Measurements from ENCODE around the gene OXT.

Gene OXT

GRCh38 chr20:3109350-3110302, 38.2 kb downstream of the OXT start:
- no peak for DNase-seq (ENCODE audit: low spot score)

GRCh38 chr20:3111507-3111906, 40.1 kb downstream of the OXT start:
- DNase-seq (ENCODE audit: low spot score) = no peak

- no peak for DNase-seq (ENCODE audit: low spot score)
Measured at GRCh38 chr20:3111995-3112394, 40.6 kb downstream of the OXT start.

DNA sequence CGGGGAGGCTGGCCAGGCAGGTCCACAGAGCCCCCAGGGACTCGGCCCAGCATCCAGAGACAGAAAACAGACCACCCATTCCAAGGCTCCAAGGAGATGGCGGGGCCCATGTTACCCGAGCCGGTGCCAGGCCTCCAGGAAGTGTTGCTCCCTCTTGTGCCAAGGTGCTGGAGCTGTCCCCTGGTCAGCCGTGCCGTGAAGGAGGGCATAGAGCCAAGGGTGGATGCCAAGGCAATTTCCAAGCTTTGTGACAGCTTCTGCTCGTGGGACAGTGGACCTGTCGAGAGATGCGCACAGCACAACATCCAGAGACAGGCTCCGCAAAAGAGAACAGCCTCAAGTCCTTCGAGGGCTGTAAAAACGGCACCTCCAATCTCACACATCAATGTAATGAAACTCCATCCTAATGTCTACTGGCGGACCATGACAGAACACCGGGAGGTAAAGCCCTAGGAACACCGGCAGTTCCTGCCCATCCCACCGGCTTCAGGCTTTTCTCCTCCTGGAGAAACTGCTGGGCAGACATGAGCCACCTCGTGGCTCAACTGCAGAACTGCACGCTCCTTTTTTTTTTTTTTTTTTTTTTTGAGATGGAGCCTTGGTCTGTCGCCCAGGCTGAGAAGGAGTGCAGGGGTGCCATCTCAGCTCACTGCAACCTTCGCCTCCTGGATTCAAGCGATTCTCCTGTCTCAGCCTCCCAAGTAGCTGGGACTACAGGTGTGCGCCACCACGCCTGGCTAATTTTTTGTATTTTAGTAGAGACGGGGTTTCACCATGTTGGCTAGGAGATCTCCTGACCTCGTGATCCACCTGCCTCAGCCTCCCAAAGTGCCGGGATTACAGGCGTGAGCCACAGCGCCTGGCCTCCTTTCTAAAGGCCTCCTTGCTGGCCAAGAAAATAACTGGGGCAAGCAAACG, 44.0 kb downstream of the OXT start:
- peak; percentile 57 for DNase-seq (ENCODE audit: low spot score)

DNA sequence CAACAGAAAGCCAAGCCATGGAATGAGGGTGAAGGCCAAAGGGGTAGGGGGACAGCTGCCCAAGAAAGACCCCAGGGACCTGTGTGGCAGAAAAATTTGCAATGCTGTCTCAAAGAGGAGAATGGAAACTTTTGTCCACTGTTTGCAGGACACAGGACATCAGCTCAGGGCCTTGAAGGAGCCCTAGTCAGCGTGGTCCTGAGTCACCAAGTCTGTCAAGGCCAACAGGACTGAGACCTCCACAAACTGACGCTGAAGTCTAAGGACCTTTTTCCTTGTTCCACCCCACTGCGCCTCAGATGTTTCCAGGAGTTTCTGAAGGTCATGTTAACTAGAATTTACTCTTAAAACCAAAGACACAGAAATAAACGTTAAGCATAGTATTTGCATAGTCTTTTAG, 44.9 kb downstream of the OXT start:
- DNase-seq (ENCODE audit: low spot score) = no peak

- DNase-seq (ENCODE audit: low spot score) = peak; percentile 35
Measured at GRCh38 chr20:3117839-3118379, 46.5 kb downstream of the OXT start.

DNA sequence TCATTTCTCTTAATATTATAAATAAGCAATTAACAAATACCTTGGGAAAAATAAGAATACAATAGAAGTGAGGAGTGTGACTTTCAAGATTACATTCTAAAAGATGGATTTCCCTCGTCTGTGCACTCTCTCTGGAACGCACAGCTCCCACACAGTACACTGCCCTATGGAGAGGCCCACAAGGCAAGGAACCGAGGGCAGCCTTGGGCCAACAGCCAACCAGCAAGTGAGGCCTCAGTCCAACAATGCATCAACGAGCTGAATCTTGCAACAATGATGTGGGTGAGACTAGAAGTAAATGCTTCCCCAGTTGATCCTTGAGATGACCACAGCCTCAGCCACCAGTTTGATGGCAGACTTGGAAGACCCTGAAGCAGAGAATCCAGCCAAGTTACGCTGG, 47.6 kb downstream of the OXT start:
- DNase-seq (ENCODE audit: low spot score) = no peak

DNA sequence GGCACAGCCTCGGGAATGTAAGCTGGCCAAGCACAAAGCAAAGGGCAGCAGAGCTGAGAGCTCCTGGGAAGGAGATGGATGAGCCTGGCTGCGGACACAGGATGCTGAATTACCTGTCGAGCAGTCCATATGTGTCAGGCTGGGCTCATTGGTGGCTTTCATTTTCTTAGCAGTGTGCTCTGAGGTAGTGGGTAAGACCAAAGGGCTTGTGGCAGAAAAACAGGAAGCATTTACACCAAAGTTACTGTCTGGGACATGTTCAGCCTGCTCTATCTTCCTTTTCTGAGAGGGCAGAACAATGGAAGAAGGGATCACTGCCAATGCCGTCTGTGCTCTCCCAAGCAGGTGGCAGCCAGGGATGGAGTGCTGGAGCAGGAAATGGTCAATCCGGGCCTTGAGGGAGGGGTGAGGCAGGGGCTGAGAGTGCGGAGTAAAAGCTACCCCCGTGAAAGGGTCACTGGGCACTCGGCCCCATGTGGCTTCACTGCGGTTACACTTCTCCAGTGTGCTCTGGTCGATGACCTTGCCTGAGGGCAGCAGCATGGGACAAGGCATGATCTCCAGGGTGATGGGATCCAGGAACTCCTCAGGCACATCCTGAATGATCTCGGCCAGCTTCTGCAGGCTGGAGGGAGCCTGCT, 50.0 kb downstream of the OXT start:
- DNase-seq (ENCODE audit: low spot score) = no peak

Data from hematopoietic multipotent progenitor cell treated with erythropoietin and hydrocortisone succinate and interleukin-3 and kit ligand, for 15 days (in vitro differentiated cells).